SK-N-SH treated with all-trans-retinoic acid at 6 μM for 48 hours (cell line): ENCODE measurements around the gene PPIL4.
A peak's percentile ranks its signal among the peaks of the same experiment; 100 is the strongest.

Source experiments
- ATAC-seq: fragments of 200-7000 bp; cut with Tn5 transposase; 3 replicates; pipeline ENCODE4 v1.9.1; 2020; ENCODE audit warnings: mild to moderate bottlenecking, moderate library complexity
- BACH2 ChIP-seq: fragments of 250-450 bp; sonication (Bioruptor Pico); IDR thresholded peaks from 2 replicates; pipeline ENCODE4 v1.9.0; 2021; ENCODE audit warnings: mild to moderate bottlenecking, borderline replicate concordance
- ESRRG ChIP-seq: fragments of 250-450 bp; sonication (Bioruptor Pico); IDR thresholded peaks from 2 replicates; pipeline ENCODE4 v1.6.1; 2021; ENCODE audit warnings: mild to moderate bottlenecking
- GLIS3 ChIP-seq: fragments of 250-450 bp; sonication (Bioruptor Pico); IDR thresholded peaks from 2 replicates; pipeline ENCODE4 v1.5.0; 2020; ENCODE audit warnings: mild to moderate bottlenecking, moderate library complexity
- ISL1 ChIP-seq: fragments of 250-450 bp; sonication (Bioruptor Pico); IDR thresholded peaks from 2 replicates; pipeline ENCODE4 v2.1.2; 2022; ENCODE audit warnings: mild to moderate bottlenecking, moderate library complexity
- RARB ChIP-seq: fragments of 250-450 bp; sonication (Bioruptor Pico); IDR thresholded peaks from 2 replicates; pipeline ENCODE4 v1.8.0; 2021; ENCODE audit warnings: mild to moderate bottlenecking, moderate library complexity
- SNAI2 ChIP-seq: fragments of 250-450 bp; sonication (Bioruptor Pico); IDR thresholded peaks from 2 replicates; pipeline ENCODE4 v1.5.0; 2020; ENCODE audit warnings: mild to moderate bottlenecking, moderate library complexity
- TCF4 ChIP-seq: fragments of 250-450 bp; sonication (Bioruptor Pico); IDR thresholded peaks from 2 replicates; pipeline ENCODE4 v1.8.0; 2021; ENCODE audit warnings: mild to moderate bottlenecking, moderate library complexity, borderline replicate concordance
- TOX ChIP-seq: fragments of 250-450 bp; sonication (Bioruptor Pico); IDR thresholded peaks from 2 replicates; pipeline ENCODE4 v1.8.0; 2021; ENCODE audit warnings: mild to moderate bottlenecking, moderate library complexity, borderline replicate concordance
- ZFP3 ChIP-seq: fragments of 250-450 bp; sonication (Bioruptor Pico); IDR thresholded peaks from 2 replicates; pipeline ENCODE4 v1.5.0; 2020; ENCODE audit warnings: mild to moderate bottlenecking, moderate library complexity
- TF ChIP-seq, protein P1 (sequence below): fragments of 250-450 bp; sonication (Bioruptor Pico); IDR thresholded peaks from 2 replicates; pipeline ENCODE4 v1.5.1; 2021; ENCODE audit warnings: mild to moderate bottlenecking, moderate library complexity
- TF ChIP-seq, protein P2 (sequence below): fragments of 250-450 bp; sonication (Bioruptor Pico); IDR thresholded peaks from 2 replicates; pipeline ENCODE4 v1.8.0; 2020; ENCODE audit warnings: mild to moderate bottlenecking, moderate library complexity, borderline replicate concordance

PPIL4 gene

DNA sequence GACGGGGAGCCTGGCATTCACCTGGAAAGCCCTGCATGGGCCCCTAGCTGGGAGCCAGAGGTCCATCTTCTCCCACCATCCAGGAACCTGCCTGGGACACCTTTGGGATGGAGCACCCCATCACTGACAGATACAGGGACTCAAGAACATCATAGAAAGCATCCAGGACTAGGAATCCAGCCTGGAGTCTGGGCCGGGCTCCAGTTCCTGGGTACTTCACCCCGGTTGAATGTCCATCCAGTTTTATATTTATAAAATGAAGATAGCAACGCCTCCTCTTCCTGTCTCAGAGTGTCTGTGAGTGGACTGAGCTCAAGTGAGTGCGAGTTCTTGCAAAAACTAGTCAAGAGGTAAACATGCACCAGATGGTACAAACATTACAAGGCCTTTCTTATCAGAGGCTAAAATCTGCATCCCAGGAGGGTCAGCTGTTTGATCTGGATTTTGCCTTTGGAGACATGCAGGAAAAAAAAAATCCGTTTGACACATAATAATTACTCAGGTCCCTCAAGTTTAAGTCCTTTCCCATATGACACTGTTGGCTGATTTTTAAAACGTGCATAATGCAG is 88.4 kb downstream of the PPIL4 start (continued):
- TF ChIP-seq ISL1 (CRISPR knock-in tag) = no peak

DNA sequence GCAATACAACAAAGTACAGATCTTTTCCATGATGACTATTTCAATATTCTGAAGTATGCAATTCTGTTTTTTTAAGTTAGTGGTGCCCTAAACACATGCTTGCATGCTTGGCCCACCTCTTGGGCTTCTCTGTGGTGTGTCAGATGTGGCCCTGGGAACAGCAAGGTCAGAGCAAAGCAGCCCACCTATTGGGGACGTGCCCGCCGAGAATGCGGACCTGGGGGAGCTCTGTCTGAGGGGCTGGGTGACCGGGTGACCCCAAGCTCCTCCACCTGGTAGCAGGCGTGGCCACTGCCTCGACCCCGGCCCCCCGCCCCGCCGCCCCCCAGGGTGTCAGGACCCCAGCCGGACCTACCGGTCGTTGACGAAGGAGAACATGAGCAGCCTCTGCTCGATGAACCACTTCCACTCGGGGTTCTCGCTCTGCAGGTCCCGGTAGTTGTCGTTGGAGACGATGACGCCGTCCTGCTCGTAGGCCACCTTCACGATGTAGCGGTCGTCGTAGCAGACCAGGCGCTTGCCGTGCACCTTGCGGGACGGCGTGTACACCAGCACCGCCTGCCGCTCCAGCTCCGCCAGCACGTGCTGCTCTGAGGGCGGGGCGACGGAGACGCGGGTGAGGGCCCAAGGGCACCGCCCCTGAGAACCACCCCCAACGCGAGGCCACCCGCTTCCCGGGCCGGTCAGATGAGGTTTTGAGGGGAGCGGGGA is 89.4 kb downstream of the PPIL4 start:
- no peak for ATAC-seq
- TF ChIP-seq BACH2 (no peak), ZFP3 (no peak), SNAI2 (CRISPR knock-in tag) (no peak), TOX (CRISPR knock-in tag) (no peak), TCF4 (no peak), ISL1 (CRISPR knock-in tag) (no peak), RARB (CRISPR knock-in tag) (no peak), GLIS3 (CRISPR knock-in tag) (no peak)
- TF ChIP-seq, protein P1, sequence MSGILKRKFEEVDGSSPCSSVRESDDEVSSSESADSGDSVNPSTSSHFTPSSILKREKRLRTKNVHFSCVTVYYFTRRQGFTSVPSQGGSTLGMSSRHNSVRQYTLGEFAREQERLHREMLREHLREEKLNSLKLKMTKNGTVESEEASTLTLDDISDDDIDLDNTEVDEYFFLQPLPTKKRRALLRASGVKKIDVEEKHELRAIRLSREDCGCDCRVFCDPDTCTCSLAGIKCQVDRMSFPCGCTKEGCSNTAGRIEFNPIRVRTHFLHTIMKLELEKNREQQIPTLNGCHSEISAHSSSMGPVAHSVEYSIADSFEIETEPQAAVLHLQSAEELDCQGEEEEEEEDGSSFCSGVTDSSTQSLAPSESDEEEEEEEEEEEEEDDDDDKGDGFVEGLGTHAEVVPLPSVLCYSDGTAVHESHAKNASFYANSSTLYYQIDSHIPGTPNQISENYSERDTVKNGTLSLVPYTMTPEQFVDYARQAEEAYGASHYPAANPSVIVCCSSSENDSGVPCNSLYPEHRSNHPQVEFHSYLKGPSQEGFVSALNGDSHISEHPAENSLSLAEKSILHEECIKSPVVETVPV (CRISPR knock-in tag) = no peak

DNA sequence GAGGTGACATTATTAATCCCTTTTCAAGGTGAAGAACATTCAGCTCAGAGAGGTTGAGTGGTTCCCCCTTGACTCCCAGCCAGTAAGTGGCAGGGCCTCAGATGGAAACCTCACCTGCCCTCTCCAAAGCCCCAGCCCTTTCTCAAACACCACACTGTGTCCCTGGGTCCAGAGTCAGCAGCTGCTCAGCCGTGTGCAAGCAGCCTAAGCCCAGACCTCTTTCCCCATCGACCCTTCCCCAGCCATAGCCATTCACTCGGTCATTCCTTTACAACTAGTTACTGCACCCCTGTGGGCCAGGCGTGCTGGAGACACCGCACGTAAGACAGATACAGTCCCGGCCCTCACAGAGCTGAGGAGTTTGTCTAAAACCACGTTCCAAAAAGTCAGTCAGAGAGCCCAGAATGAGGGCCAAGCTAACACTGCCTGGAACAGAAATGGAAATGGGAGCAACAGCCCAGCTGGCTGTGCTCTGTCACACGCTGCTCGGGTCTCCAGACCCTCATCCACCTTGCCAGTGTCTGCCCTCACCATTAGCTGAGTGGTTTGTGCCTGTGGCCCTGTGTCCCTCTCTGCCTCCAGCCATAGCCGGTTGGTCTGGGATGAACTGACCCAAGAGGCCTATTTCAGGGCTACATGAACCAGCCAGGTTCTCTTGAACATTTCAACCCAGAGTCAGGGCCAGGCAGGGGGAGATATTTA is 90.7 kb downstream of the PPIL4 start:
- ATAC-seq = peak; percentile 4
- TF ChIP-seq ESRRG (CRISPR knock-in tag) = no peak
- TF ChIP-seq, protein P2, sequence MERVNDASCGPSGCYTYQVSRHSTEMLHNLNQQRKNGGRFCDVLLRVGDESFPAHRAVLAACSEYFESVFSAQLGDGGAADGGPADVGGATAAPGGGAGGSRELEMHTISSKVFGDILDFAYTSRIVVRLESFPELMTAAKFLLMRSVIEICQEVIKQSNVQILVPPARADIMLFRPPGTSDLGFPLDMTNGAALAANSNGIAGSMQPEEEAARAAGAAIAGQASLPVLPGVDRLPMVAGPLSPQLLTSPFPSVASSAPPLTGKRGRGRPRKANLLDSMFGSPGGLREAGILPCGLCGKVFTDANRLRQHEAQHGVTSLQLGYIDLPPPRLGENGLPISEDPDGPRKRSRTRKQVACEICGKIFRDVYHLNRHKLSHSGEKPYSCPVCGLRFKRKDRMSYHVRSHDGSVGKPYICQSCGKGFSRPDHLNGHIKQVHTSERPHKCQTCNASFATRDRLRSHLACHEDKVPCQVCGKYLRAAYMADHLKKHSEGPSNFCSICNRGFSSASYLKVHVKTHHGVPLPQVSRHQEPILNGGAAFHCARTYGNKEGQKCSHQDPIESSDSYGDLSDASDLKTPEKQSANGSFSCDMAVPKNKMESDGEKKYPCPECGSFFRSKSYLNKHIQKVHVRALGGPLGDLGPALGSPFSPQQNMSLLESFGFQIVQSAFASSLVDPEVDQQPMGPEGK = no peak
- TF ChIP-seq, all 23 proteins: peak for 0
